ENCODE data around the gene NET1. TPM values are rescaled to one million over a fixed set of nuclear protein-coding genes. Genes with fewer than 3 reads are reported as not detected.

The NET1 gene
- polyA plus RNA-seq, 1 experiment = 62.5 TPM

DNA sequence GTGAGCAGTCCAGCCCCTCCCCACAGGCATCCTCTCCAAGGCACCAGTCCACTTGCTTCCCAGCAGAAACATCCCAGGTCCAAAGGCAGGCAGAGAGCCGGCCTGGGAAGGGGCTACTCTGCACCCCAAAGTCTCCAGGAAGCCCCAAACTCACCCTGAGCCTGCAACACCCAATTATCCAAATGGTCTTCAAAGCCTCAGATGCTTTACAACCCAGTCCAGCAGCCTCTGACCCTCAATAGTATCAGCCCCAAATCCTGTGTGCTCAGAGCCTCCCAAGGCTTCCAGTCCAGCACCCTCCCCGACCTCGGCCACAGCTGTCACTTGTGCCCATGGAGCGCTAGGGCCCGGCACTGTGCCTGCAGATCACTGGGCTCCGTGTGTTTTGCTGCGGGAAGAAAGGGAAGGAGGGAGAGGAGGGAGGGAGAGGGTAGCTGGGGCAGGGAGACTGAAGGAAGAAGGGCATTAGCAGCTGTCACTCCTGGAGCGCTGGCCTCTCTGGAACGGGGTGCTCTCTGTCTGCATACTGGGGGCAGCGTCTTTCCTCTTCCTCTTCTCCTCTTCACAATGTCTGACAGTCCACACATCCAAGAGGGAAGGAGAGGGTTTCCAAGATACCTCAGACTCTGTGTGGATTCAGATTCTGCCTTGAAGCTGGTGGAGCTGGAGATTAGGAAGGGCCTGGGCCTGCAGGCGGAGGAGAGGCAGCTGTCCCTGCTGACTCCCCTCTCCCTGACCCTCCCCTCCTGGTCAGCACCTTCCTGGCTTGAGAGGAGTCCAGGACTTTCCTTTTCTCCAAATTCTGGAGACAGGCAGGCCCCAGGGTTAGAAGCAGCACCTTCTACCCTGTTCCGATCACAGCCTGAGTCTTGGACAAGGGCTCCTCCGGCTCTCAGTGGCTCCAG, 73.8 kb downstream of the NET1 start:
- DNase-seq (ENCODE audit: low read depth) = no peak
- Histone ChIP-seq H3K27me3 (ENCODE audit: control insufficient read depth, insufficient read depth, low read length) (no peaks in the 10 kb centered on the region; the same call in 1 of the 2 replicates), H3K36me3 (ENCODE audit: control insufficient read depth, insufficient read depth, low read length) (no peaks in the 10 kb centered on the region), H3K4me3 (ENCODE audit: low read depth, low read length) (no peak overlapping the region)
- no peak for TF ChIP-seq CTCF (IDR thresholded peaks at IDR 0.05; ENCODE audit: insufficient read depth, low read depth, low read length)
- CTCF ChIA-PET = interaction anchor here (1.4 kb wide), 1 partner anchor 137 kb away, joined by 3 read pairs; no protein-coding TSS in a partner anchor
- POLR2A ChIA-PET = no interaction called here

DNA sequence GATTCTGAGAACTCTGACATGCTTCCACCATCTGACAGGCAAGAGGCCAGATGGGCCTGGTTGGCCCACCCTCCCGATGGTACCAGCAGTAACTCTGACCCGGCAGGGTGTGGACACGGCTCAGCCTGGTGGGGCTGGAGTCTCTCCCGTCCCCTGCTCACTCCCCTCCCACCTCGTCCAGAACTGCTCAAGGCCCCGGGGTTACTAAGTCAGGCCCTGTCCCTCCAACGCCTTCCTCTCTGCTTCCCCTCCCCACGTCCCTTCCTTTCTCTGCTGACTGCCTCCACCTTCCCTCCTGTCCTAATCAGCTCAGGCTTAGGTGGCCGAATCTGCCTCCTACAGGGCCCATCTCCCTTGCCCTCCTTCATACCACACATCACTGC, 74.5 kb downstream of the NET1 start:
- DNase-seq (ENCODE audit: low read depth) = no peak
- no peak for TF ChIP-seq CTCF (IDR thresholded peaks at IDR 0.05; ENCODE audit: insufficient read depth, low read depth, low read length)
- ChIA-PET CTCF (no interaction called here), POLR2A (no interaction called here)
- Histone ChIP-seq H3K27me3 (ENCODE audit: control insufficient read depth, insufficient read depth, low read length) (no peaks in the 10 kb centered on the region; the same call in 1 of the 2 replicates), H3K4me3 (ENCODE audit: low read depth, low read length) (no peak overlapping the region), H3K36me3 (ENCODE audit: control insufficient read depth, insufficient read depth, low read length) (no peaks in the 10 kb centered on the region)

GRCh38 chr10:5488272-5489161, 76.2 kb downstream of the NET1 start:
- no peaks in the 10 kb centered on the region for H3K36me3 ChIP-seq (ENCODE audit: control insufficient read depth, insufficient read depth, low read length)
- H3K4me3 ChIP-seq (ENCODE audit: low read depth, low read length) = no peak overlapping the region
- H3K27me3 ChIP-seq (ENCODE audit: control insufficient read depth, insufficient read depth, low read length) = no peaks in the 10 kb centered on the region; the same call in none of the 2 replicates
- CTCF ChIA-PET = no interaction called here
- DNase-seq (ENCODE audit: low read depth) = no peak
- TF ChIP-seq CTCF (IDR thresholded peaks at IDR 0.05; ENCODE audit: insufficient read depth, low read depth, low read length) = no peak
- POLR2A ChIA-PET = no interaction called here

DNA sequence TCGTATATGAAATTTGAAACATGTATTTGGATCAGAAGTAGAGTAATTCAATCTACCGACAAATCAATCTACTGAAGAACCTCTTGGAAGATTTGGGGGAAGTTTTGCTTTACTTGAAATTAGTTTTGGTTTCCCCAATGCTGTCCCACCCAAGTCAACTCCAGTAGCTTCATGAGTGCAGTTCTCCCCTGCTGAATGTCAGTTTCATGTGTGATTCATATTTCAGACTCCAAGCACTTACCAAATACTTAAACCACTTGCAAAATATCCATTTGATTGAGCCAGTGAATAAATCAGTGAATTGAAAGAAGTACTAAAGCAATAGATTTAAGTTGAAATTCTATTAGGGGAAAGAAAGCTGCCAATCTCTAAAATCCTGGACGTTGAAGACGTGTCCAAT, 77.7 kb downstream of the NET1 start:
- no peak for TF ChIP-seq CTCF (IDR thresholded peaks at IDR 0.05; ENCODE audit: insufficient read depth, low read depth, low read length)
- DNase-seq (ENCODE audit: low read depth) = no peak
- POLR2A ChIA-PET = no interaction called here
- Histone ChIP-seq H3K36me3 (ENCODE audit: control insufficient read depth, insufficient read depth, low read length) (no peaks in the 10 kb centered on the region), H3K4me3 (ENCODE audit: low read depth, low read length) (no peak overlapping the region), H3K27me3 (ENCODE audit: control insufficient read depth, insufficient read depth, low read length) (no peaks in the 10 kb centered on the region; the same call in 1 of the 2 replicates)
- CTCF ChIA-PET = no interaction called here
